GM19455 (cell line): Measurements from ENCODE around the gene TMIGD3.
"Not testable (repeated sequence)": the region's sequence is repeated elsewhere in the genome, so short reads cannot be mapped to it uniquely, and the experiment has no call there.

Experiments used
- ATAC-seq: cut with Tn5 transposase; IDR thresholded peaks from one replicate; pipeline ENCODE4 v1.9.1; 2021; ENCODE audit not compliant: unreplicated experiment

The TMIGD3 gene

GRCh38 chr1:111503585-111504060 is at the start of gene TMIGD3, which contains the start of gene ADORA3:
Gene TMIGD3 (minus strand): TSS chr1:111503633. CDS start chr1:111503354, 279 bp downstream.
Gene ADORA3 (minus strand): TSS chr1:111503633. CDS start chr1:111503354, 279 bp downstream.
- no peak for ATAC-seq

GRCh38 chr1:111553196-111553595 is 49.8 kb upstream of the TMIGD3 start:
- no peak for ATAC-seq

GRCh38 chr1:111552587-111552986 is 49.2 kb upstream of the TMIGD3 start:
- ATAC-seq = no peak

- ATAC-seq = no peak
Observed at GRCh38 chr1:111551623-111552411, 48.4 kb upstream of the TMIGD3 start.

- not testable (repeated sequence) for ATAC-seq
Observed at GRCh38 chr1:111547786-111548185, 44.4 kb upstream of the TMIGD3 start.

GRCh38 chr1:111542187-111542586 is 38.8 kb upstream of the TMIGD3 start:
- ATAC-seq = no peak

GRCh38 chr1:111541721-111542120 is 38.3 kb upstream of the TMIGD3 start:
- no peak for ATAC-seq

GRCh38 chr1:111540928-111541327 is 37.5 kb upstream of the TMIGD3 start:
- no peak for ATAC-seq

GRCh38 chr1:111538343-111539025 is 35.1 kb upstream of the TMIGD3 start:
- no peak for ATAC-seq

GRCh38 chr1:111535256-111536191 is 32.1 kb upstream of the TMIGD3 start:
- ATAC-seq = no peak

- no peak for ATAC-seq
Observed at GRCh38 chr1:111520053-111520452, 16.6 kb upstream of the TMIGD3 start.

GRCh38 chr1:111517469-111518225 is 14.2 kb upstream of the TMIGD3 start:
- ATAC-seq = no peak

- ATAC-seq = no peak
Observed at GRCh38 chr1:111516005-111516535, 12.6 kb upstream of the TMIGD3 start.

GRCh38 chr1:111515291-111516004 is 12.0 kb upstream of the TMIGD3 start:
- no peak for ATAC-seq

- no peak for ATAC-seq
Observed at GRCh38 chr1:111513410-111514020, 10.1 kb upstream of the TMIGD3 start.

- no peak for ATAC-seq
Observed at GRCh38 chr1:111512931-111513330, 9.5 kb upstream of the TMIGD3 start.

GRCh38 chr1:111512132-111512889 is 8.9 kb upstream of the TMIGD3 start:
- no peak for ATAC-seq

- no peak for ATAC-seq
Observed at GRCh38 chr1:111511370-111511769, 7.9 kb upstream of the TMIGD3 start.
